ENCODE results near the gene SND1.

GRCh38 chr7:128029405-128029995 is 377.5 kb downstream of the SND1 start:
- no peak for TF ChIP-seq CTCF (IDR thresholded peaks at IDR 0.05; ENCODE audit: extremely low read depth in 1 of 2, insufficient read depth in 1 of 2, low read depth in 1 of 2, low read length in 2 of 2)
- no peak for TF ChIP-seq POLR2A (IDR thresholded peaks at IDR 0.05; ENCODE audit: low read depth, low read length)
- no peak for TF ChIP-seq EZH2 (IDR thresholded peaks at IDR 0.05; ENCODE audit: borderline replicate concordance, low read depth, low read length, severe bottlenecking)
- TF ChIP-seq MAX (IDR thresholded peaks at IDR 0.05; ENCODE audit: insufficient read depth, insufficient read length) = no peak
- no peak for TF ChIP-seq POLR2AphosphoS5 (IDR thresholded peaks at IDR 0.05; ENCODE audit: insufficient read depth, low read depth, low read length)
- TF ChIP-seq JUN (IDR thresholded peaks at IDR 0.05; ENCODE audit: borderline replicate concordance, insufficient read depth, insufficient read length, low read depth) = no peak
- TF ChIP-seq FOS (IDR thresholded peaks at IDR 0.05; ENCODE audit: borderline replicate concordance, insufficient read depth, low read length) = no peak
- TF ChIP-seq MYC (IDR thresholded peaks at IDR 0.05; ENCODE audit: low read depth, low read length) = no peak
- no peak for TF ChIP-seq GATA2 (IDR thresholded peaks at IDR 0.05; ENCODE audit: insufficient read depth, insufficient read length, low read depth, low read length)

All from endothelial cell of umbilical vein (primary cell).